GM18526 (cell line): Measurements from ENCODE around the gene TMEM170B.

ENCODE experiments used
- POLR2A ChIP-seq: IDR thresholded peaks from 3 replicates; pipeline ENCODE4 v1.6.1; 2011; ENCODE audit not compliant: insufficient read length; ENCODE audit errors: extremely low read depth

The TMEM170B gene

DNA sequence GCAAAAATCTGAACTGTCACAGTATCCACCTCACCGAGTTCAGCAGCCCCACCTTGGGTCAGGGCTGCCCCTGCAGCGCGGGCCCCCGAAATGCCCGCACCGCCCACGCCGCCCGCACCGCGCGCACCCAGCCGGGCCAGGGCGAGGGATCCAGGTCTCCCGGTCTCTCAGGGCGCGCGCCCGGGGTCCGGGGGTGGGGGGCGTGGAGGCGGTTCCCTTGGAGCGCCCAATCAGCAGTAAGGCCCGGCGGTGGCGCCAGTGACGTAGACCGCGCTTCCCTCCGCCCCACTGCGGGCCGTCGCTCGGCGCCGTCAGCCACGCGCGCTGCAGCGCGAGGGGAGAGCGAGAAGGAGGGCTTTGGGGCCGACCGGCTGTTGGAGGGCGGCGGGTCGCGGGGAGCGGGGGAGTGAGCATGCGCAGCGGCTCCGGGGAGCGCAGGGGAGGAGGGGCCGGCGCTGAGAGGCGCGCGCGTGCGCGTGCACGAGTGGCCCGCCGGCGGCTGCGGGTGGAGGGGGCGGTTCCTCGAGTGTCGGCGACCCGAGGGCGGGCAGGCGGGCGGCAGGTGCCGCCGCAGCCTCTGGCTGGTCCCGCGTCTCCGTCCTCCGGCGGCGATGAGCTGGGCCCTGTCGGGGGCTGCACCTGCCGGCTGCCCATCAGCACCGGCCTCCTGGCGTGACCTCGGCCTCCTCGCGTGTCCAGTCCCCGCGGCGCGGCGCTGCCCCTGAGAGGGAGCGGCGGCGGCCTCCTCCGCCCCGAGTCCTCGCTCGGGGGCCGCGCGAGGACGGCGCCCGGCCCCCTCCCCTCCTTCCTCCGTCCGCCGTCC, at the start of gene TMEM170B:
Gene TMEM170B, plus strand, starts transcription at position 521 of the 823 bp plus-strand sequence. CDS start 529 bp downstream, outside the sequence.
- TF ChIP-seq POLR2A, result peak; percentile 50

DNA sequence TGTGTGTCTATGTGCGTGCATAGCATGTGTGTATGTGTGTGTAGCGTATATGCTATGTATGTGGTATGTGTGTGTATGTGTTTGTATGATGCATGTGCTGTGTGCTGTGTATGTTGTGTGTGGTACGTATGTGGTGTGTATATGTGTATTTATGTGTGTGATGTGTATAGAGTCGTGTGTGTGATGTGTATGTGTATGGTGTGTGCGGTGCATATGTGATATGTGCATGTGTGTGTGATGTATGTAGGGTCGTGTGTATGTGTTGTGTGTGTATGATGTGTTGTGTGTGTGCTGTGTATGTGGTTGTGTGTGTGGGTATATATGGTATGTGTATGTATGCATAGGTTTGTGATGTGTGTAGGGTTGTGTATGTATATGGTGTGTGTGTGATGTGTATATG, 46.6 kb upstream of the TMEM170B start:
- no peak for TF ChIP-seq POLR2A

DNA sequence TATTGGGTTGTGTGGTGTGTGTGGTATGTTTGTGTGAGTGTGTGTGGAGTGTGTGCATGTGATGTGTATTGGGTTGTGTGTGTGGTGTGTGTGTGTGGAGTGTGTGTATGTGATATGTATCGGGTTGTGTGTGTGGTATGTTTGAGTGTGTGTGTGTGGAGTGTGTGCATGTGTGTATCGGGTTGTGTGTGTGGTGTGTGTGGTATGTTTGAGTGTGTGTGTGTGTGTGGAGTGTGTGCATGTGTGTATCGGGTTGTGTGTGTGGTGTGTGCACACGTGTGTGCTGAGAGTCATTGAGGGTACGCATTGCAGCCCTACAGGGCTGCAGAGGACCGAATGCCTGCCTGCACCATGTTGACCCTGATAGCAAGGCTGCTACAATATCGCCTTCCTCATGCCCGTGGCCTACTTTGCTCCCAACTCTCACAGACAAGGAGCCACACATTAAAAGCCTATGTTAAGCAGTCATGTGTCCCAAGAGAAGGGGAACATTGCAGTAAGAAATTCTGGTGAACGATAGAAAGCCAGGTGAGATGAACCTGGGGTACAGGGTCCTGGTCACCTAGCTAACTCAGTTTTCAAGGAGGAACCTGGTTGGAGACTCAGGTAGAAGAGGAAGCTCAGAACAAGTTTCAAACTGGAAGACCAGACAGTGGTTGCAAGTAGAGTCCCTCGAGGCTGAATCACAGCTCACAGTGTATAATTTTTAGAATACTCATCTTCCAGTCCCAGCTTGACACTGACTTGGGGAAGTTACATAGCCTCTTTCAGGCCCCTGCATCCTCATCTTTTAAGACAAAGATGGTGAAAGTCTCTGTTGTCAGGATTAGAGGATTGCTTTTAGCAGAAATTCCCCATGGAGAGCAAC, 45.7 kb upstream of the TMEM170B start:
- no peak for TF ChIP-seq POLR2A

DNA sequence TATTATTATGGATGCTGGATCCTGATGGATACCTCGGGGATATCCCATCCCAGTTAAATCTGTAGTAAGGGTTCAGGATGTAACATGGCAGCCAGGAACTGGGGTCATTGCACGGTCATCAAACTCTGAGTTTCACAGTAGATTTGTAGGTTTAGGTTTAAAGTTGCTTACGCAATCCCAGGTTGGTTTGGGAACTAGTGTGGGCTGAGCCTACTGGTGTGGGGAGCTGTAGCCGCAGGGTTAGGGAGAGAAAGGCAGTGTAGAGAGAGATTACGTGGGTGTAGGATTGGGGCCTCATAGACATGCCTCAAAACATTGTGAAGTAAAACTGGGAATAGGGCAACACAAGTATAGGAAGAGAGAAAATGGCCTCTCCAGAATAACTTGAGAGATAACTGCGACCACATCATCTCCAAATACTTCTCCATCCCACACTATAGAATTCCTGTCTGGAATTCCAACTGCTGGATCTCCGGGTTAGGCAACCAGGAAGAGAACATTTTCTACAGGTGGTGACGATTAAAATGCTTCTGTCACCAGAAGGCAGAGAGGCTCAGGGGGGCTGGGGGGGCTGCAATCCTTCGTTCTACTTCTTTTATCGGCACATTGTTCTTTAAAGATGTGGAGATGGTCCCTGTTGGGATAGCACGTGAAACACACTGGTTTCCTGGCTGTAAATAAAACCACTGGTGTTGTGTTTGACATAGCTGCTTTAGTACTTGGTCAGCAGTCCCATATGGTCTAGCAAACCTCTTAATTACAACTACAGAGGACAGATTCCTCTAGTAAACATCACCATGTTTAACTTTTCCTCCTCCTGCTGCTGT, 44.9 kb upstream of the TMEM170B start:
- no peak for TF ChIP-seq POLR2A

- no peak for TF ChIP-seq POLR2A
These were observed 43.6 kb upstream of the TMEM170B start for GRCh38 chr6:11493974-11494373.

- TF ChIP-seq POLR2A, result no peak
These were observed 42.6 kb upstream of the TMEM170B start for GRCh38 chr6:11494786-11495564.

GRCh38 chr6:11495565-11496145, 41.9 kb upstream of the TMEM170B start:
- TF ChIP-seq POLR2A, result no peak

DNA sequence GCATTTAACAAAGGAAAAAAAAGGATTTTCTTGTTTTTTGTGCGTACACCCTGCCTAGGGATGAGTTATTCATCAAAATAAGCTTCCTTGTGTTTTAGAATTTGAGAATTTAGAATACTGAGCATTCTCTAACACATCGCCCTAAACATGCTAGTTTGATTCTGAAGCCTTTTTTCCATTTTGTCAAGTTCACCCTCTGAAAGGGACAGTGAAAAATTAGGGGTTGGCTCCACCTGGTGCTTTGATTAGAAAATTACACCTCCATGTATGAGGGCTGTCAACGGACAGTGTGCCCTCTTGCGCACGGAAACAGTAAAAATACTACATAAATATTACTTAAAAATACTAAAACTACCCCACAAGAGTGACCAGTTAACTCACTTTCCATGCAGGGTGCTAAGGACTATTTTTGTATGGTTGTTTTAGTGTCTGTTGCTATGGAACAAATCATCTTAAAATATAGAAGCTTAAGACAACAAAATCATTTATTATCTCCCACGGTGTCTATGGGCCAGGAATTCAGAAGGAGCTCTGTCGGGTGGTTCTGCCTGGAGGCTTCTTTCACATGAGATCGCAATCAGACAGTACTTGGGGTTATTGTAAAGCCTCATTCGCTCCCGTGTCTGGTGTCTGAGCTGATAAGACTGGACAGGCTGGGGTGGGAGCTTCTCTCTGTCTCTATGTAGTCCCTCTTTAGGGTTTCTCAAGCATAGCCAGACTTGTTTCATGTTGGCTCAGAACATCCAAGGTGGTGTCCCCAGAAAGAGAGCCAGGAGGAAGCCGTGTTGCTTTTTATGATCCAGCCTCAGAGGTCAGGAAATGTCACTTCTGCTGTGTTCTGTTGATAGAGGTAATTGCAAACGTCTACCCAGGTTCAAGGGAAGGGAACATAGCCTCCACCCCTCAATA, 41.1 kb upstream of the TMEM170B start:
- no peak for TF ChIP-seq POLR2A

- no peak for TF ChIP-seq POLR2A
These were observed 40.4 kb upstream of the TMEM170B start for GRCh38 chr6:11497107-11497506.

DNA sequence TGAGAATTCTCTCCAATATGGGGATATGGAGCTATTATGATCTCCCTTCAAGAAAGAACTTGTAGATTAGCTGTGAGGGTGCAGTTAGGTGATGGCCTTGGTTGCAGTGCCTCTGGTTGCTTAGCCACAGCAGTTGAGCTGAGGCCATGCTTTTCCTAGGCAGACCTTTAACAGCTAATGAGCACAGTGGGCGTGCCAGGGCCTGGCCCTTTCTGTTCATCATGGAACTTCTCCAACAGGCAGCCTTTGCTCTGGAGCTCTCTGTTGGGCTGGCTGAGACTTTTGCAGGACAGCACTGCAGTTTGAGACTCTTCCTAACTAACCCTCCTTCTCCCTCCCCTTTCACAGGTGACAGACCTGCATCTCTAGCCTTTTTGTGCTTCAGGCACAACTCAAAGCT, 39.7 kb upstream of the TMEM170B start:
- no peak for TF ChIP-seq POLR2A

- TF ChIP-seq POLR2A, result no peak
These were observed 37.5 kb upstream of the TMEM170B start for GRCh38 chr6:11500008-11500407.

GRCh38 chr6:11509471-11509870, 28.1 kb upstream of the TMEM170B start:
- TF ChIP-seq POLR2A, result no peak

GRCh38 chr6:11514672-11515071, 22.9 kb upstream of the TMEM170B start:
- TF ChIP-seq POLR2A, result no peak
